Measurements from ENCODE around the gene STX7.

DNA sequence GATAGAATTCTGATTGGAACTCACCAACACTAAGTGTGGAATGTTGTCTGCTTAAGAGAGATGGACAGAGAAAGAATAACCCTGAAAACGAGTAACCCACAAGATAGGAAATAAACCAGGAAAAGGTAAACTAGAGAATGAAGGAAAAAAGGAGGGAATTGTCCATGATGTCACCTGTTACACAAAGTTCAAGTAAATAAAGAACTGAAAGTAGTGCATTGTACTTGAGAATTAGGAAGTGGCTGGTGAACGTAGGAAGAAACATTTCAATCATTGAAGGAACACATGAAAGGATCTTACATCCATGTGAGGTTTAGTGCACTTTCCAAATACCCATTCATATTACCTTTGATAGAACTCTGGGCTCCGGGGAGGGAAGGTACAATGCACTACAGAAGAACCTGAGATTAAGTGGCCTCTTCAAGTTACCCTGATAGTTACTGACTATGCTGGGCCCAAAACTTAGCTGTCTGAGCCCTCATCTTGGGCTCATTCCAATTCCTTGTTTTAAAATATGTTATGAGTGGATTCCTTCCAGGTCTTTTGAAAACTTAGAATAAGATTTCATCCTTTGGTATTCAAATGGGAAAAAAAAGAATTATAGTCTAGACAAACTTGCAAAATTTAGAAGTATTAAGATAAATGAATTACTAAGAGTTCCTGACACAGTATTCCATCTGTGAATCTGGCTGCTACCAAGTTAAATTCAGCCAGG is 1.1 kb upstream of the STX7 start:
- TF ChIP-seq, protein P1, sequence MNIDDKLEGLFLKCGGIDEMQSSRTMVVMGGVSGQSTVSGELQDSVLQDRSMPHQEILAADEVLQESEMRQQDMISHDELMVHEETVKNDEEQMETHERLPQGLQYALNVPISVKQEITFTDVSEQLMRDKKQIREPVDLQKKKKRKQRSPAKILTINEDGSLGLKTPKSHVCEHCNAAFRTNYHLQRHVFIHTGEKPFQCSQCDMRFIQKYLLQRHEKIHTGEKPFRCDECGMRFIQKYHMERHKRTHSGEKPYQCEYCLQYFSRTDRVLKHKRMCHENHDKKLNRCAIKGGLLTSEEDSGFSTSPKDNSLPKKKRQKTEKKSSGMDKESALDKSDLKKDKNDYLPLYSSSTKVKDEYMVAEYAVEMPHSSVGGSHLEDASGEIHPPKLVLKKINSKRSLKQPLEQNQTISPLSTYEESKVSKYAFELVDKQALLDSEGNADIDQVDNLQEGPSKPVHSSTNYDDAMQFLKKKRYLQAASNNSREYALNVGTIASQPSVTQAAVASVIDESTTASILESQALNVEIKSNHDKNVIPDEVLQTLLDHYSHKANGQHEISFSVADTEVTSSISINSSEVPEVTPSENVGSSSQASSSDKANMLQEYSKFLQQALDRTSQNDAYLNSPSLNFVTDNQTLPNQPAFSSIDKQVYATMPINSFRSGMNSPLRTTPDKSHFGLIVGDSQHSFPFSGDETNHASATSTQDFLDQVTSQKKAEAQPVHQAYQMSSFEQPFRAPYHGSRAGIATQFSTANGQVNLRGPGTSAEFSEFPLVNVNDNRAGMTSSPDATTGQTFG (tag by site-specific recombination; IDR thresholded peaks at IDR 0.05; ENCODE audit: borderline replicate concordance) = no peak
- TF ChIP-seq ZNF433 (tag by site-specific recombination; IDR thresholded peaks at IDR 0.05; ENCODE audit: low read depth) (no peak), ZNF76 (tag by site-specific recombination; IDR thresholded peaks at IDR 0.05; ENCODE audit: borderline replicate concordance, low read depth) (no peak)
- TF ChIP-seq, protein P2, sequence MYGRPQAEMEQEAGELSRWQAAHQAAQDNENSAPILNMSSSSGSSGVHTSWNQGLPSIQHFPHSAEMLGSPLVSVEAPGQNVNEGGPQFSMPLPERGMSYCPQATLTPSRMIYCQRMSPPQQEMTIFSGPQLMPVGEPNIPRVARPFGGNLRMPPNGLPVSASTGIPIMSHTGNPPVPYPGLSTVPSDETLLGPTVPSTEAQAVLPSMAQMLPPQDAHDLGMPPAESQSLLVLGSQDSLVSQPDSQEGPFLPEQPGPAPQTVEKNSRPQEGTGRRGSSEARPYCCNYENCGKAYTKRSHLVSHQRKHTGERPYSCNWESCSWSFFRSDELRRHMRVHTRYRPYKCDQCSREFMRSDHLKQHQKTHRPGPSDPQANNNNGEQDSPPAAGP (tag by site-specific recombination; IDR thresholded peaks at IDR 0.05) = no peak
